Effector memory CD8-positive, alpha-beta T cell (primary cell): Measurements from ENCODE around the gene ODF4.
"Not testable (repeated sequence)": the region's sequence is repeated elsewhere in the genome, so short reads cannot be mapped to it uniquely, and the experiment has no call there.

Experiments used
- ATAC-seq: fragments of 150-1000 bp; cut with Tn5 transposase; replicated peaks from 2 replicates; pipeline ENCODE4 v1.10.0; 2021; ENCODE audit warnings: mild to moderate bottlenecking, moderate library complexity
- DNase-seq, 3 experiments: peaks; one replicate each; pipeline ENCODE4 v3.0.0; 2021
- H3K27ac Mint-ChIP-seq, 2 donors: one replicate each; pipeline ENCODE4 v1.8.0; 2022; ENCODE audit warnings: mild to moderate bottlenecking in 2 of 2, mixed read lengths in 2 of 2, moderate library complexity in 2 of 2
- H3K27me3 Mint-ChIP-seq, 2 donors: one replicate each; pipeline ENCODE4 v1.8.0; 2022; ENCODE audit warnings: mixed read lengths in 2 of 2
- H3K36me3 Mint-ChIP-seq: one replicate; pipeline ENCODE4 v1.8.0; 2022; ENCODE audit warnings: mild to moderate bottlenecking, moderate library complexity, mixed read lengths; ENCODE audit not compliant: insufficient read depth
- H3K4me1 Mint-ChIP-seq, 2 donors: one replicate each; pipeline ENCODE4 v1.8.0; 2022; ENCODE audit warnings: low read depth in 2 of 2, mixed read lengths in 2 of 2
- H3K4me3 Mint-ChIP-seq, 2 donors: one replicate each; pipeline ENCODE4 v1.8.0; 2022; ENCODE audit warnings: mild to moderate bottlenecking in 2 of 2, mixed read lengths in 2 of 2, moderate library complexity in 2 of 2
- H3K9me3 Mint-ChIP-seq, 2 donors: one replicate each; pipeline ENCODE4 v1.8.0; 2022; ENCODE audit warnings: mixed read lengths in 2 of 2

Gene ODF4

DNA sequence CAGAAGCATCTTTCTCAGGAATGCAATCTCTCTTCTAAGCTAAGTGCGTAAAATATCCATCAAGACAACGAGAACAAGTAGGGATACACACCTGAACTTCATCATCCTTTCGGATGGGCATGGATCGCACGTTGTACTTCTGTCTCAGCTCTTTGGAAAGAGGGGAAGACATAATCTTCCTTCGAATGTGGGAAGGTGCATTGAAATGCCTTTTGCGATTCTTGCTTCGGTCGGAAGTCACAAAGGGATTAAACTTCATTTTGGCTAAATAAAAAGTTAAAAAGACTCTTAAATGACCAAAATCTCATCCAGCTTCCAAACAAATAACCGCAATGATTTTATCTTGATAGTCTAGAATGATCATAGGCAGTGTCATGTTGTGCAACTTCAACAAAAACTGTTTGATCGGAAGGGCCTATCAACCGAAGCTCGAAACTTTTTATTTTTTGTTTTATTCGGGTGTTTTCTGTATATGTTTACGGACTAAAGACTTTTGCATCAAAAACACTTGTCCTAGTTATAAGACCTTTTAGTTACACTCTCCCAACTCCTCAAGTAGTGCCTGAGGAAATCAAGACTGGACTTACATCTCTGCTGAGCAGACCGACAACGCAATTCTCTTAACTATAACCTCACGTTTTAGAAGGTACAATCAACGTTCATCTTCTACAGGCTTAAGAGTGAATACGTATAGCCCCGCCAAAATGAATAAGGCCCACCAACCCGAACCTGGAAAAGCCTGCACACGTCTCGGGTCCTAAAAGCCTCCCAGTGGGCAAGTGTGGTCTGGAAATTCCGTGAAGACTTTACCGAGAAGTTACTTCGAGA is 42.6 kb downstream of the ODF4 start:
- peak overlapping the region; percentile 96 to 97 for H3K27ac Mint-ChIP-seq
- no peak for ATAC-seq
- H3K9me3 Mint-ChIP-seq: no peaks in the 10 kb centered on the region
- H3K4me3 Mint-ChIP-seq: peak overlapping the region; percentile 97 to 98
- H3K4me1 Mint-ChIP-seq: peaks cover 41 to 48% of the 10 kb centered on the region in 2 donors
- H3K36me3 Mint-ChIP-seq: peaks cover 77% of the 10 kb centered on the region
- H3K27me3 Mint-ChIP-seq: no peaks in the 10 kb centered on the region
- no peak for DNase-seq

DNA sequence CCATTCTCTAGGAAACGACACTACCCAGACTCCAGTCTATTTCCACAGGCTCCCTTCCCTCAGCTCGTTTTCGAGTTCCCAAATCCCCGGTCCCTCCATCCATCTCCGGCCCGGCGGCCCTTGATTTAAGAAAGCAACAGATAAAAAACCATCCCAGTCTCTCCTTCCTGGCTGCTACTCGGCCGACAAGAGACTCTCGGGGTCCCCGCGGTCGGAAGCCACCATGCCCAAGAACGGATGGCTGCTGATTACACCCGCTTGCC is 43.2 kb downstream of the ODF4 start:
- Mint-ChIP-seq H3K36me3 (peaks cover 71% of the 10 kb centered on the region), H3K27ac (peak overlapping the region; percentile 96 to 97), H3K27me3 (no peaks in the 10 kb centered on the region), H3K4me1 (peaks cover 46 to 53% of the 10 kb centered on the region in 2 donors), H3K4me3 (peak overlapping the region; percentile 97 to 98), H3K9me3 (no peaks in the 10 kb centered on the region)
- DNase-seq: no peak
- no peak for ATAC-seq

DNA sequence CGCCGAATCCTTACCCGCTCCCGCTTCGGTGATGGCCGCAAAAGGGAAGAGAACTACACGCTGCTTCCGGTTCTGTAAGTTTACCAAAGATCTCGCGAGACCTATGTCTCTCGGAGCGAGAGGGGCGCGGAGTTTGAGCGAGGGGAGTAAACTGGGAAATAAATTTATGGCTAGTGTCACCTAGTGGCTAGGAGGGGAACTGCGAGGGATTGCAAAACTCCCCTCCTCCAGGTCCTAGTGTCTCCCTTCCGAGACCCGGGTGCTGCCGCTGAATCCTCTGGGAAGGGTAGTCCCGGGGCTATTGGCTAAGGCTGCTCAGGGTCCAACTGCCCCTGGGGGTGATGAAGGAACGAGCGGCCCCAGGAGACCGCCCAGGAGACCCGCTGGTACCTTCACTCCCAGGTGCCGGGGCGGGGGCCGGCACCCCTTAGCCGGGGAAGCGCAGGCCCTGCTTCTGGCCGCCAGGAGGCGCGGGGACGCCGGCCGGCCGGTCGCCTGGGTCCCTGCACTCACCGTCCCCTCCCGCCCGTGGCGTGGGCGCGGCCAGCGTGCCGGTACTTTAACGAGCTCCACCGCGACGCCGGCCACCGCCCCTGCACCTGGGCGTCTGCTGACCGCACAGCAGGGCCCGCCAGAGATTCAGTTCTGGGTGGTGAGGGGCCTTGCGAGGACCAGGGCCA is 43.6 kb downstream of the ODF4 start, which contains the start of gene RPL26:
TSS of gene RPL26 (minus strand) at position 51 of the 680 bp plus-strand sequence. CDS start 883 bp downstream, outside the sequence.
- DNase-seq (peak; percentile 93 to 98 (median 95)), ATAC-seq (peak; percentile 84)
- H3K4me3 Mint-ChIP-seq: peak within 1 kb of the TSS; percentile 97 to 98
- peak within 1 kb of the TSS; percentile 96 to 97 for H3K27ac Mint-ChIP-seq
- H3K4me1 Mint-ChIP-seq: peaks cover 51 to 58% of the 10 kb centered on the region in 2 donors
- H3K27me3 Mint-ChIP-seq: no peaks in the 10 kb centered on the region
- no peaks in the 10 kb centered on the region for H3K9me3 Mint-ChIP-seq
- peaks cover 69% of the 10 kb centered on the region for H3K36me3 Mint-ChIP-seq

DNA sequence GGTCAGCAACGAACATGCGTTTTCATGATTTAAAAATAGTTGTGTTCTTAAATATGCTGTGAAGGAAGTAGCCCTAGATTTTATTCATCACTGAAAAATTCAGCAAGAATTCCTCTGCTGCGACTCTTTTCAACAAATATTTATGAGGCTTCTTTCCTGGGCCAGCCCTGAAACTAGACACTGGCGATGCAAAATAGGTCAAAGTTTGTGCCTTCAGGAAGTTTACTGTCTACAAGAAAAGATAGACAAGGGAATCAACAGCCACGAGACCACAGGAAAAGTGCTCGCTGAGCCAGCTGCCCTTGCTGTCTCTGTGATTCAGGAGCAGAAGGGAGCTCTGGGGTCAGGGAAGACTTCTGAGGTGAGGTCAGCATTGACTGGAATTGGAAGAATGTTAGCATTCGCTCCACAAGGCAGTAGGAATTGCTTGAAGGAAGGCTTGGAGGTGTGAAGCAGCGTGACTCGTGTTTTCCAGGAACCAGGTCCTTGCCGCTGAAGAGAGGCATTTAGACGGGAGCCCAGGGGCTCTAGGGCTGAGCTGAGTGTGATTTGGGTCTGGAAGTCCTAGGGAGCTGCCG is 45.2 kb downstream of the ODF4 start:
- Mint-ChIP-seq H3K27ac (peak overlapping the region in 1 of 2 donors; percentile 97), H3K4me1 (peaks cover 53 to 63% of the 10 kb centered on the region in 2 donors)
- DNase-seq: no peak

DNA sequence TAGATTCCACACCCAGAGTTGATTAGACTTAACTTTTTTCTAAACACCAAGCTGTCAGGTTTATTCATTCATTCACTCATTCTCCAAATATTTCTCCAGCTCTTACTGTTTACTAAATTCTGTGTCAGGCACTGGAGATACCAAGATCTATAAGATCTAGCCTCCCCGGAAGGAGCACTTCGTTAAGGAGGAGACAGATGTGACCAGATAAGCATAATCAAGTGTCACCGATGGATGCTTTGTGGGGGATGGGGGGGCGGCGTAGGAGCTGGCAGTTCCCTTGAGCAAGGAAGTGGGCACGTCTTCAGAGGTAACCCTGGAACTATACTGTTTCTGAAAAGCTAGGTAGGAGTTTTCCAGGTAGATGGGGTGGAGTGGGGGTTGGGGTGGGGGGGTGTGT is 47.2 kb downstream of the ODF4 start:
- H3K4me3 Mint-ChIP-seq: peak overlapping the region in 1 of 2 donors; percentile 1
- no peaks in the 10 kb centered on the region for H3K27me3 Mint-ChIP-seq
- H3K4me1 Mint-ChIP-seq: peaks cover 43 to 52% of the 10 kb centered on the region in 2 donors
- DNase-seq (no peak), ATAC-seq (no peak)
- H3K9me3 Mint-ChIP-seq: no peaks in the 10 kb centered on the region
- no peak overlapping the region for H3K27ac Mint-ChIP-seq
- H3K36me3 Mint-ChIP-seq: peaks cover 38% of the 10 kb centered on the region

More for the DNA sequence above, 45.2 kb downstream of the ODF4 start:
- Mint-ChIP-seq H3K27me3 (no peaks in the 10 kb centered on the region), H3K36me3 (peaks cover 58% of the 10 kb centered on the region), H3K9me3 (no peaks in the 10 kb centered on the region), H3K4me3 (peak overlapping the region; percentile 97 to 98)
- ATAC-seq: no peak

DNA sequence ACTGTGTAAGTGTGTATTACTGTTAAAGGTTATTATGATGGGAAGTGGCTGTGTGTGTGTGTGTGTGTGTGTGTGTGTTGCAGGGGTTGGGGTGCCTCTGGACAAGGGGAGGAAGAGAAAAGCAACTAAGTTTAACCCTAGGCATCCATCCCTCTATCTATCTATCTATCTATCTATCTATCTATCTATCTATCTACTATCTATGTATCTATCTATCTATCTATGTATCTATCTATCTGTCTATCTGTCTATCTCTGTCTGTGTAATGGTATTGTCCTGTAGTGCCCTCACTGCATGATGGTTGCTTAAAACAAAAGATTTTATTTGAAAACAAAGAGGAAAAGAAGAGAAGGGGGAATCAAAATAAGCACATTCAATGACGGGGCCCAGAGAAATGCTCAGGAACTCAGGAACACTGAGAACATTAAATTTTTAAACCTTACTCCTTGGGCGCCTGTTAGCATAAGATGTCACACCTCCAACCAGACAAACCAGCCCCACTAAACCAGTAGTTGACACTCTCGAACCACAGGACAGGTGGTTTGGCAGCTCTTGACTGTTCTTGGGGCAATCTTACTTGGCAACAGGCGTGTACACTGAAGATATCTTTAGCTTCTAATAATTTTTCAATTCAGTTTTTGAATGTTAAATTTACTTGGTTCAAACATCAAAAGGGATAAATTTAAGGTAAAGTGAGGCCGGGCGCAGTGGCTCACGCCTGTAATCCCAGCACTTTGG is 48.4 kb downstream of the ODF4 start:
- H3K4me3 Mint-ChIP-seq: peak overlapping the region; percentile 65 to 70
- peaks cover 37 to 41% of the 10 kb centered on the region in 2 donors for H3K4me1 Mint-ChIP-seq
- H3K27ac Mint-ChIP-seq: peak overlapping the region; percentile 80 to 83
- no peaks in the 10 kb centered on the region for H3K27me3 Mint-ChIP-seq
- H3K36me3 Mint-ChIP-seq: peaks cover 26% of the 10 kb centered on the region
- peak; percentile 70 for ATAC-seq
- no peaks in the 10 kb centered on the region for H3K9me3 Mint-ChIP-seq
- peak; percentile 56 to 64 (median 60) for DNase-seq

DNA sequence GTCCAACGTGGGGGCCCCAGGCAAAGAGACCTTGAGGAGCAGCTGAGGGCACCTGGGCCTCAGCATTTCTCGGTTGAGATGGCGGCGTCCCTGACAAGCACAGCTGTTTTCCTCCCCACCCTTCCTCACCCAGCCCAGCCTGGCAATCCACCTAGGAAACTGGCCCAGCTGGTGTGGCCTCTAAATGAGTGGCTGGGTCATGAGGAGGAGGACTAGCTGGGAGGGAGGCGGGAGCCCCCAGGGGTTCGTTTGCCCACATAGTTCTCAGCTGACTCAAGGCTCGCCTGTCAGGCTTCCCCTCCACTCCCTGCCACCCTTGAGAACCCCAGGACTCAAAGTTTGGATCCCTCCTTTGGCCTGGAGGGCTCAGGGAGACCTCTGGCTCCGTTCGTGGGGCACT is 52.1 kb downstream of the ODF4 start:
- H3K27me3 Mint-ChIP-seq: peaks cover 0 to 5% of the 10 kb centered on the region in 2 donors
- H3K27ac Mint-ChIP-seq: no peak overlapping the region
- no peak for DNase-seq
- H3K4me1 Mint-ChIP-seq: peaks cover 30 to 37% of the 10 kb centered on the region in 2 donors
- ATAC-seq: no peak
- no peaks in the 10 kb centered on the region for H3K9me3 Mint-ChIP-seq
- no peak overlapping the region for H3K4me3 Mint-ChIP-seq
- H3K36me3 Mint-ChIP-seq: peaks cover 7% of the 10 kb centered on the region

DNA sequence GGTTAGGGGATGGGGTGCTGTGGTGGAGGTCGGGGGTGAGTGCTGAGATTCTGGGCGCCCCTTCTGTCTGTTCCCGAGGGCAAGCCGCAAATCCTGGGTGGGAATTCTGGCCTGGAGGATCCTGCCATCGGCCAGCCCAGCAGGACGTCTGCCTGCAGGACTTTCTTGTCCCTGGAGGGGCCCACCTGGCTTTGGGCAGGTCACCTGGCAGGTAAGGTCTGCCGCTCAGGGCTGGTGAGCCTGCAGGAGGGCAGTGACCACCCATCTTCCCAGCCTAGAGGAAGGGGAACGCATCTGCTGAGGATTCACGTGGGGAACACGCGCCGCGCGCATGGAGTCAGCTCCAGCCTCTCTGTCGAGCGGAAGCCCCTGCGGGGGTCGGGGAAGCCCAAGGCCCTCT is 52.6 kb downstream of the ODF4 start:
- Mint-ChIP-seq H3K27ac (no peak overlapping the region), H3K36me3 (peaks cover 7% of the 10 kb centered on the region), H3K4me1 (peaks cover 27 to 35% of the 10 kb centered on the region in 2 donors), H3K27me3 (peaks cover under 1 to 10% of the 10 kb centered on the region in 2 donors), H3K4me3 (no peak overlapping the region), H3K9me3 (no peaks in the 10 kb centered on the region)
- ATAC-seq (no peak), DNase-seq (no peak)

DNA sequence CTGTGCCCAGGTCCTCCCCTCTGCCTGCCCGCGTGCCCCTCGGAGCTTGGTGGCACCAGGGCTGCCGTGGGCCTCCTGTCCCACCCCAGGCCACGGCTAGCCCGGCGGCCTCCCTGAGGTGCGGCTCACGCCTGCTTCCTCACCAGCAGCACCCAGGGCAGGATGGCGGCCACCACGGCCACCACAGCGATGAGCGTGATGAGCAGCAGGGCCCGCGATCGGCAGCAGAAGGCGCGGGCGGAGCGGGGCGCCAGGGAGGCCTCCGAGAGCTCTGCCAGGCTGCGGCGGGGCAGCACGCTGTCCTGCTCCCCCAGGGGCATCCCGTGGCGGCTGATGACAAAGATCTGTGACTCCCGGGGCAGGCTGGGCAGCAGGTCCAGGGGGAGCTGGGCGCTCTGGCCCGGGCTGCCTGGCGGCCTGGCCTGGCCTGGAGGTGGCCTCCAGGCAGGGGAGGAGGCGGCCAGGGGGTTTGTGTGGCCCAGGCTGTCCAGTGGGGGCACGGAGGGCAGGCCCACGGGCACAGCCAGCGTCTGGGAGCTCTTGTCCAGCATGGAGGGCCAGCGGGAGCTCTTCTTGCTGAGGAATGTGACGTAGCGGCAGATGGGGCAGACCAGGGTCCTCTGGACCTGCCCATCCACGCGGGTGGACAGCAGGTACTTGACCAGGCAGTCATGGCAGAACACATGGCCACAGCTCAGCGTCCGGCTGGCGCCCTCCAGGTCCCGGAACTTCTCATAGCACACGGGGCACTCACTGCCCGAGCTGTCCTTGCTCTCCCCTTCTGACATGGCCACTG is 53.2 kb downstream of the ODF4 start:
- no peak for DNase-seq
- Mint-ChIP-seq H3K9me3 (no peaks in the 10 kb centered on the region), H3K4me1 (peaks cover 21 to 29% of the 10 kb centered on the region in 2 donors), H3K4me3 (peak overlapping the region in 1 of 2 donors; percentile 71), H3K27ac (peak overlapping the region; percentile 90 to 95), H3K27me3 (peaks cover 7 to 16% of the 10 kb centered on the region in 2 donors), H3K36me3 (peaks cover 7% of the 10 kb centered on the region)
- no peak for ATAC-seq

DNA sequence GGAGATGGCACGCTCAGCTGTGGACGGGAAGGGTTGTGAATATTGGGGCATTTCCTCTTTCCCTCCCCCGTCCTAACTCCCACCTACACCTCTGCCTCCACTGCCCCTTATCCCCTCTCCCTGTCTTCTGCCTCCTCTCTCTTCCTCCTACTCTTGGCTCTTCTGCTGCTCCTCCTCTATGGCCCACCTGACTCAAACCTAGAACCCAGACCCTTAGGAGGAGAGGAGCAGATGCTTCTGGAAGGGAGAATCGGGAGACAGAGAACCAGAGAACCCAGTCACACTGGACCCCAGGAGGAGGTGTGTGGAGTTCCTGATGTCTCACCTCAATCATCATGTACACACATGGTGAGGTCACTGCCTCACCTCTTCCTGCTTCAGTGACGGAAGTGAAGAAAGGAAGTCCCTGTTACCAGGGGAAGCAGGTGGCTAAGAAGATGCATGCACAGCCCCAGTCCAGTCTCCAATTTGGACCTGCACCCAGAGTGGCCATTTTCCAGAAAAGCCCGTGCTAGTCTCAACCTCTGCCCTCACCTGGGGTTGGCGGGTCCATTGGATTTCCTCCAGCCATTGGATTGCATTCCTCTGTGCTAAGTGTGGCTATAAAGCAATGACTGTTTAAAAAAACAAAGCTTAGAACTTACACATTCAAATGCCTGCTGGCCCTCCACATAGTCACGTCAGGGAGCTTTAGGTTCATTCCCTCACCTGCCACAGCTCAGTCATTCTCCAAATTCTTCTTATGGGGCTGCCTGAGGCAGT is 54.0 kb downstream of the ODF4 start:
- peaks cover 2% of the 10 kb centered on the region for H3K36me3 Mint-ChIP-seq
- peaks cover 11 to 24% of the 10 kb centered on the region in 2 donors for H3K27me3 Mint-ChIP-seq
- DNase-seq (peak; percentile 38 to 43 (median 43)), ATAC-seq (peak; percentile 99)
- H3K4me1 Mint-ChIP-seq: peaks cover 15 to 21% of the 10 kb centered on the region in 2 donors
- H3K27ac Mint-ChIP-seq: peak overlapping the region; percentile 90 to 95
- peak overlapping the region; percentile 71 to 72 for H3K4me3 Mint-ChIP-seq
- H3K9me3 Mint-ChIP-seq: no peaks in the 10 kb centered on the region

DNA sequence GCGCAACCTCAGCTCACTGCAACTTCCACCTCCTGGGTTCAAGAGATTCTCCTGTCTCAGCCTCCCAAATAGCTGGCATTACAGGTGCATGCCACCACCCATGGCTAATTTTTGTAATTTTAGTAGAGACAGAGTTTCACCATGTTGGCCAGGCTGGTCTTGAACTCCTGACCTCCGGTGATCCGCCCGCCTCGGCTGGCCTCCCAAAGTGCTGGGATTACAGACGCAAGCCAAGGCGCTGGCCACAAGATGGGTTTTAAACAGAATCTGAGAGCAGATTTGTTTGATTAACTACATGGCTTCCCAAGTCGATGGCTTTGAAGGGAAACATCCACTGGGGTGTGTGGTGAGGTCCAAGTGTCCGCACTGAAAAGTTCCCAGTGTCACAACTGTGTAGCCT is 54.9 kb downstream of the ODF4 start:
- Mint-ChIP-seq H3K27ac (peak overlapping the region; percentile 90 to 95), H3K27me3 (peaks cover 11 to 25% of the 10 kb centered on the region in 2 donors), H3K4me1 (peaks cover 12 to 14% of the 10 kb centered on the region in 2 donors)
- H3K4me3 Mint-ChIP-seq, H3K36me3 Mint-ChIP-seq, H3K9me3 Mint-ChIP-seq, DNase-seq, ATAC-seq: not testable (repeated sequence)
